HG03064 (cell line): ENCODE data around the gene RNF113B.

Source experiments
- ATAC-seq: cut with Tn5 transposase; IDR thresholded peaks from one replicate; pipeline ENCODE4 v1.9.1; 2021; ENCODE audit warnings: low read depth; ENCODE audit not compliant: unreplicated experiment

Gene RNF113B

DNA sequence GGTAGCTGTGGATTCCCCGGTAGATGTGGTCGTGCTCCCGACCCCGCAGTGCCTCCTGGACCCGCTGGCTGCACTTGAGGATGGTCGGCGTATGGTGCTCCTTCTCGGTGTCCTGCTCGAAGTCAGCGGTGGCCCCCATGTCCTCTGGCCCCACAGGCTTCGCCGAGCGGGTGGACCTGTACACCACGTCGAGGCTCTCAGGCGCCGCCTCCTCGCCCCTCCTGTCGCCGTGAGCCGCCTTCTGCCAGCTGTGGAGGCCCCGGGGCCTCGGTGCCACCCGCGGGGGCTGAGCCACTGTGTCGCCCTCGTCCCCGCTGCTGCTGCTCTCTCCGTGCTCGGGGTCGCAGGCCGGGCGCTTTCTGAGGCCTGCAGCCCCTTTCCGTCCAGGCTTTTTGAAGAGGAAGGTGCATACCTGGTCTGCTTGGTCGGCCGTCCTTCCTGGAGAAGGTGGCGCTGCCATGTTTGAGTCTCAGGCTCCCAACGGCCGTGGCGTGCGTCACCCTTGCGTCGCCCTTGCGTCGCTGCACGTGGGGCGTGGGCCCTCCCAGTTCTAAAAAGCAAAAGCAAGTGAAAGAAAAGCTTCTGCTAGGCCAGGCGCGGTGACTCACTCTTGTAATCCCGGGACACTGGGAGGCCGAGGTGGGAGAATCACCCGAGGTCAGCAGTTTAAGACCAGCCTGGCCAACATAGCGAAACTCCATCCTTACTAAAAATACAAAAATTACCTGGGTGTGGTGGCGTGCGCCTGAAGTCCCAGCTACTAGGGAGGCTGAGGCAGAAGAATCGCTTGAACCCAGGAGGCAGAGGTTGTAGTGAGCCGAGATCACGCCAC lies at the start of gene RNF113B:
Gene RNF113B, minus strand, starts transcription at position 493 of the 832 bp plus-strand sequence. Its CDS starts 33 bp downstream, at position 460.
- ATAC-seq = no peak

DNA sequence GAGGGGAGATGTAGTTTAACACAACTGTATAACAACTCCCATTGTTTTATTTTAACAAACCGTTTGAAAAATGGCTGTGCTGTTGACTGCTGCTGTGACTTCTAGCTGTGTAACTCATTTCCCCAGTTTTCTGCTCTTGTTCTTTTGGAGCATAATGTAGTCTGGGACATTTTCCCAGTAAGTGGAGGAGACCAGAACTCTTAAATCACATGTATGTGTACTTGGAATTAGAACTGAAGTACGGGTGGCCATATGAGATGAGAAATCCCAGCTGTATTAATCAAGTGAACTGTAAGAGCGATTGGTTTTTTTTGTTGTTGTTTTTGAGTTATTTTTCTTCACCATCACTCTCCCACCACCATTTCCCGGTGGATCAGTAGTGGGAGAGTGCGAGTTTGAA lies 49.4 kb upstream of the RNF113B start:
- no peak for ATAC-seq

DNA sequence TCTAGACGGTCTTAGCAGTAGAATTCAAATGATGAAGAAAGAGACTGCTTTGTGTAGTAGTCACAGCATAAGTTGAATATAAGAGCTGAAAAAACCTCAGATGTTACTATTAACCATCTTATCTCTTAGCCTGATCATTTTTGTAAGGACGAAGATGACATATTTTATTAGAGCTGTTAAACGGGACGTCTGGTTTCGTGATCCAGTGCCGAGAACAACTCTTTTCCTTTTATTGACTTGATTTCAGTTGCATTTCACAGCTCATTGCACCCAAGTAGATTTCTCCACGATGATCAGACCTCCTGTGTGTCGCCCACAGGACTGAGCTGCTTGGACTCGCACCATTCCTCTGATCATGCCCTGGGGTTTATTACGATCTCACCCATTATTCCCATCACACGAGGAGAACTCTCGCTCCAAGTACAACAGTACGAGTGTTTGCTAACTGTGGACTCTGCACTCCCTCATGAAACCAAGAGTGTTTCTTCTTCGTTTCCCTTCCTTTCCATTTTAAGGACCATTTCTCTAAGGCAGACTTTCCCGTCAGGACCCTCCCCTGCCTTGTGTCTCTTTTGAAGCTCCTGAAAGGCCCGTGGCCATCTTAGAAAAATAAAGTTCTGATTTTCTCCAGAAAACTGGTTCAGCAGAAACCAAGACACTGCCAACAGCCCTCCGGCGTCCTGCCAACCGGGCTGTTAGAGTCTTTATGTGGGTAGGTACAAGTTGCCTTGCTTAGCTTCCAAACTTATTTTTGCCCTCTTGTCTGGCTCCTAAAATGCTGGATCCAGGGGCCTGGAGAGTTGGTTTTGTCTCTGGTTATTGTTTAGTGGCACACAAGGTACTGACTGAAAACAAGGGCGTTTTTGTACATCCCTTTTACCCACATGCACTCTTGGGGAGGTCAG lies 48.2 kb upstream of the RNF113B start:
- ATAC-seq = no peak

DNA sequence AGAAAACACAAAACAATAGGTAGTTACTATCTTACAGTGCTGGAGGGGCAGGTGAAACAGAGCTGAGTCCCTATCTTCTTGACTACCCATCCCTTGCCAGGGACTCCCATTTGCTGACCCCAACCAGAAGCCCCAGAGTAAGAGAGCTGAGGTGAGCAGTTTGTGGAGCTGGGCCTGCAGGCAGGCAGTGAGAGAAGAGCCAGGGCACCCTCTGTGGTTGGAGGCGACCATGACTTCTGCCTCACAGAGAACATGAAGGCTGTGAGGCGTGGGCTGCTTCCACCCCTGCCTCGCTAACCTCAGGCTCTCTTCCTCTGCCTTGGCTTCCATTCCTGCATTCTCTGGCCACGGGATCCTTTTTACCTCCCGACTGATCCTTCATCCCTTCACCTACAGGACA lies 47.5 kb upstream of the RNF113B start:
- ATAC-seq = no peak

DNA sequence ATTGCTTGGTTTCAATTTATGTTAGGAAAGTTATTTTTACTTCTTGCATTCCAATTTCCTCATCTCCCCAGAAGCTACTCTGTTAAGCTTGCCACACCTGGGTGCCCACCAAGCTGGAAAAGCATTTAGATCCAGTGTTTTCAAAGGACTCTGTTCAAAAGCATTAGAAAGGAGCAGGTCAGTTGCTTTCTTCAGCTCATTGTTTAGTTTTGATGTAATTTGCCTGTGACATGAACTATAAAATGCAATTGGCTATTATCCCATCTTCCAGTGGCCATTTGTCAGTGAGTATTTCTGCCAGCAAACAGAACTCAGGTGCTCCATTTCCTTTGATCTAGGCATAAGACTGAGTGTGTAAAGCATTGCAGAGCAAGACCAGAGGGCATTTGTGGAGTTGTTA lies 46.7 kb upstream of the RNF113B start:
- no peak for ATAC-seq

DNA sequence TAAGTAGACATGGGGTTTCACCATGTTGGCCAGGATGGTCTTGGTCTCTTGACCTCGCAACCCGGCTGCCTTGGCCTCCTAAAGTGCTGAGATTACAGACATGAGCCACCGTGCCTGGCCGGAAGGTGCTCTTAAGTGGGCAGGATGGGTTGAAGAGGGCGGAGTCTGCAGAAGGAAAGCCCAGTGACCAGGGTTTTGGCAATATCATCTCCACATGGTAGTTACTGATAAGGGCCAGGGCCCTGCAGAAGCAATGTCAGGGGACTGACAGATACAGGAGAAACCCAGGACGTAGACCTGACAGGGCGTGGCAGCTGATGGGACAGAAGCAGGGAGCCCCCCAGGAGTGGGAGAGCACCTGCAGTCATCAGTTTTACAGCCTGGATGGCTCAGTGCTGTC lies 45.7 kb upstream of the RNF113B start:
- ATAC-seq = no peak

DNA sequence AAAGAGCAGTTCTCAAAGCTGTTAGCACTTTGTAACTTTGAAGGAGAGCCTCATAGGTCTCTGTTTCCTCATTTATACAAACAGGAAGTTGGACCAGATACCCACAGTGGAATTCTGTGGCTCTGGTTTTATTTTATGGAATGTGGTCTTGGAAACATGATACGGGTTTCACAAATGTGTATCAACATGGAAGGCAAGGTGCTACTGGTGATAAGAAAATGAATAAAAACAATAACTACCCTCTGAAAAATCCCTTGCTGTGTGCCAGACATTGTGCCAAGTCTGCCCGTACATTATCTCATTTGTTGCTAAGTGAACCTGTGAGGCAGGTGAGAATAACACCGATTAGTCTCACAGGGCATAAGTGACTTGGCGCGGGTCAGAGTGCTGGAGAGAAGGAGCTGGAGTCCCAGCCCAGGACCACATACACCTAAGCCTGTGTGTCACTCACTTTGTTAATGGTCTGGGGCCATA lies 45.0 kb upstream of the RNF113B start:
- no peak for ATAC-seq

DNA sequence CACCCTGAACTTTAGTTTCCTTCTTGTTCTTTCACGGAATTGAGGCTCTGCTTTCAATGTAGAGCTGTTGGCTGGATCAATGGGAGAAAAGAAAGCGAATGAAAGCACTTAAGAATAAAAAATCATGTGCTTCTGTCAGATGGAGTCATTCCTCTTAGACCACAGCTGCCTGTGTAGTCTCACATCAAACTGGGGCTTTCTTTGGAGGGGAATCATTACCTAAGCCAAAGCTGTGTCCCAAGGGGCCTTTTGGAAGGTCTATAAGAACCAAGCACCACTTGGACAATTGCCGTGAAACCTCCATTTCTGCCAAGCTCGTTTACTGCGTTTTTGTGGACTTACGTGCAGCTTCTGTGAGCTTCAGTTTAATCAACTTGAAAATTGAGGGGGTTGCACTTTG lies 44.2 kb upstream of the RNF113B start:
- no peak for ATAC-seq

DNA sequence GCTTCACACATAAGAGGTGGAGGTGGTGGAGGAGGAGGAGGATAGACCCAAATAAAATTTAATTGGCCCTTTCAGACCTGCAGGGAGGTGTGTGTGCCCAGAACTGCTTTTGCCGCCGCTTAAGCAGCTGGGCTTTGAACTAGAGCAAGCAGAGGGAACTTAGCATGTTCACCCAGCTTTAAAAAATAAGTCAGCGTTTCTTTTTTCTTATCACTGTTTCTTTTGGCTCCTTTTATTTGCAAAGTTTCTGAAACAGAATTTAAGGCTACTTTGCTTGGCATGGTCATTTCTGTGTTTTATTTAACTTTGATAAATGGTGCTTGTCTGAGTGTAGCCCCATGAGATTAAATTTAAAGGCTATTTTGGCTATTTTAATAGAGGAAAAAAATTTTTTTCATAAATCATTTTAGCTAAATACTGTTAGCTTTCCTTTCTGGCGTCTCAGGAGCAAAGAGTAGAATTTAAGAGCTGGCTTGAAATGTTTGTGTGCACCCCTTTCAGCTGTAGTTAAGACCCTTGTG lies 43.3 kb upstream of the RNF113B start:
- ATAC-seq = no peak

DNA sequence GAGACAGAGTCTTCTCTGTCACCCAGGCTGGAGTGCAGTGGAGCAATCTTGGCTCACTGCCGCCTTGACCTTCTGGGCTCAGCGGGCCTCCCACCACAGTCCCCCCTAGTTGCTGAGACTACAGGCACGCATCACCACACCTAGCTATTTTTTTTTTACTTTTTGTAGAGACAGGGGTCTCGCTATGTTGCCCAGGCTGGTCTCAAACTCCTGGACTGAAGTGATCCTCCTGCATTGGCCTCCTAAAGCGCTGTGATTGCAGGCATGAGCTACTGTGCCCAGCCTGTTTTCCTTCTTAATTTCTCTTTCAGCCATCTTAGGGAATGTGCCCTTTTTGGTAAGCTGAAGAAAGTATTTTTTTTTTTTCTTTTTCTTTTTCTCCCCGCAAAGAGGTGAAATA lies 42.6 kb upstream of the RNF113B start:
- no peak for ATAC-seq

DNA sequence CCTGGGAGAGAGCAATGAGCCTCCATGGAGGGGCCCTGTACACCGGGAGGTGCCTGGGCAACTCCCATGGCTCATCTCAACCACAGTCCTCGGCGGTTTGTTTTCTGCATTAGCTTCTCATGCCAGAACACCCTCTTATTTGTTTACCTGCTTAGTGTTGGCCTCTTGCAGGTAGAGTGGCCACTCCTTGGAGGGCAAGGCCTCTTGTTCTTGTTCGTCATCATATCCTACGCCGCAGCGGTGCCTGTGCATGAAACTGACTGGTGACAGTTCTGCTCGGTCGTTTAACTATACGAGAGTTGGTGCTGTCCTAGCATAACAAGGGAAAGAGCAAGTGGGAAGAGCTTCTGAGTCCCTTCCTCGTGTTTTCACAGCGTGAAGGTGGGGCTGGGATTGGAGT lies 40.5 kb upstream of the RNF113B start:
- no peak for ATAC-seq

DNA sequence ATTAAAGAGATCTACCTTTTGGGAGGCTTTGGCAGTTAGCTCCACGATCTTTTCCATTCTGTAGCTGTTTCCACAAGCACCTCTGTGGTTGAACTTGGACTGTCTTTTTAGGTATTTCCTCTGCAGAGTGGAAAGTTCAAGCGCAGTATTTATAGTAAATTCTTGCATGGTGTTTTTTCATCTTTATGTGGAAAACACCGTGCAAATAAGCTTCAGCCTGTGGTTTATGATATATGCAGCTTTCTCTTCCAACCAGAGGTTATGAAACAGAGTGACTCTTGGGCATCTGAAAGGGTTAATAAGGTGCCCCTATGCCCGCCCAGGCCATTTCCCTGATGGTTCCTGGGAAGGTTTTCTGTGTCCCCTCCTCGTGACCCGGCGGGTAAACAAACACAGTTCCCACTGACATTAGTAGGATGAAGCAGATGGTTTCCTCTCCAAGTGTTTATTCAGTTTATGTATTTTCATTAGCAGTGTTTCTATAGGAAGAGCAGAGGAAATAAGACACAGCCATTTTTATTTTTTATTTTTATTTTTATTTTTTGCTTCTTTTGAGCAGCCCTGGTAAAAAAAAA lies 39.7 kb upstream of the RNF113B start:
- ATAC-seq = no peak

DNA sequence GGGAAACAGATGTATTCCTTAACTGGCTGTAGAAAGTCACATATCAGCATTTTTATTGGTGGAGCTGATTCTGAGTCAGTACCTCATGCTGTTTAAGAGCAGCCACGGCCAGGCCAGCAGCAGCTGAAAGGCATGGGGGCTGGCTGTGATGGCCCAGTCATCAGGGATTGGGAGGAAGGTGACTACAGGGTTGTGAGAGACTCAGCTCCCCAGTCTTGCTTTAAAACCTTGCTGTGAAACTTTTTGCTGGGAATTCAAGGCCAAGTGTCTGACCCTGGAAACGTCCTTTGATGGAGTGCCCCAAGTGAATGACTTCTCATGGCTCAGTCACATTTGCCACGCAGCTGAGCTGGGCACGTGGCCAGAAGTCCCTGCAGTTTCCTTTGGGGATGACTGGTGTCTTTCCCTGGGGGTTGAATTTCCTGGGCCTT lies 39.1 kb upstream of the RNF113B start:
- ATAC-seq = no peak

DNA sequence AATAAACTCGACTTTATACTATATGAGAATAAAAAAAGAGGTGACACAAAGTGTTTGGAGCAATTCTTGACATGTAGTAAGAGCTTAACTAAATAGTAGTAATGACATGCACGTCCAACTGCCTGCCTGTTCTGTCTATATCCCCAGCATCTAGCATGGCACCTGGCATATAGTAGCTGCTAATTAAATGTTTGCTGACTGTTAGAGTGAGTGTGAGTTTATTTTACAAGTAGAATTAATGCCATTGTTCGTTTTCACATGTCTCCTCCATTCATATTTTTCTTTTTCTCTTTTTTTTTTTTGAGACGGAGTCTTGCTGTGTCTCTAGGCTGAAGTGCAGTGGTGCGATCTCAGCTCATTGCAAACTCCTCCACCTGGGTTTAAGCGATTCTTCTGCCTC lies 38.4 kb upstream of the RNF113B start:
- no peak for ATAC-seq

DNA sequence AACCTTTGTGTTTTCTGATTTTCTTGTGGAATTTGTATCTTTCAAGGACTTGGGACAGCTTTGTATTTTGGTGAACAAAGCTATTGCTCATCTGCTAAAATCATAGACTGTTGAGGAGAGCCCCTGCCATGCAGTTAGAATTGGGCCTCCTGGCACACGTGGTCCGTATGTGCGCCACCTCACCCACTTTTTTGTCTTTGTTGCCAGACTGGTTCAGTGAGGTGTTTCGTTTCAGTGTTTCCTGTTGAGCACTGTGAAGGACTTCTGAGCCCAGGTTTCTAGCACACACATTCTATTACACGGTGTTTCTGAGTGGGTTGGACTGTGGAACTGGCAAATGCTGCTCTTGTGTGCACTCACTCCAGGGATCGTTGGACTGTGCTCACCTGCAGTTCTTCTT lies 37.6 kb upstream of the RNF113B start:
- ATAC-seq = no peak

DNA sequence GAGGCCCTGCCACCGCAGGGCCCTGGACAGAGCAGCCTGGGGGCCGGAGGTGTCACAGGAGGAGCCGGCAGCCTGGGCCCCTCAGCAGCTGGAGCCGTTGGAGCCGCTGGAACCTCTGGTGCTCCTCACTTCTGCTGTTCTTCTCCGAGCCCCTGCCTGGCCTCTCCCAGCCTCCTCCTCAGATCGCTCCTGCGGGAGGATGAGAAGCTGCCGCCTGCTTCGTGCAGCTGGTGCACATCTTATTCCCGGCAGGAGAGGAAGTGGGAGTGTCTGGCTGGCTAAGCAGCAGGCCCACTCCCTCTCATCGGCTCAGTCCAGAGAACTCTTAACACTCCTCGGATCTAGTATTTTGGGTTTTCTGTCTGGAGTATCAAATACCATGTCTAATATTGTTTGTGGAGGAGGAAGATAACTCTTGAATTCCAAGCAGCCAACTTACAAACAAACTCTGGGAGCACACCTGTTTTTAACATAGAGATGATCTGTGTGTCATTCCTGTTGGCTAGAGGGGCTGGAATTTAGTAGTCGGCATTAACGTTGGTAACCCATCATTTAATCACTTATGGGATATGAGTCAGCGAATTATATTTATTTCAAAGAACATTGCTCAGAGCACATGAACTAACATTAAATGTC lies 37.1 kb upstream of the RNF113B start:
- no peak for ATAC-seq

DNA sequence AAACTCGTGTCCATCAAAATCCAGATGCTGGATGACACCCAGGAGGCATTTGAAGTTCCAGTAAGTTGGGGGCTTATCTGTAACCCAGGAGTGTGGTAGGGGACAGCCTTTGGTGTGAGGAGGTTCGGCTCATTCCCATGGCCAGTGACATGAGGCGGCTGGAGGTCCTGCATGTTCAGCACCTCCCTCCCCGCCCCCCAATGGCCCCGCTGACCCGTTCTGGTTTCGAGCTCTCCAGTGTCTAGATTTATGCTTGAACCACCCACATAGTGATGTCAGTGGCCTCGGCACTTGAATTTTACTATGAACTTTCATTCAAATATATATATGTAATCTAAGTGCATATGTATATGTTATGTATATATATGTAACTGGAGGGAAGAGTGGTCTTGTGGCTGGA lies 36.3 kb upstream of the RNF113B start:
- ATAC-seq = no peak

DNA sequence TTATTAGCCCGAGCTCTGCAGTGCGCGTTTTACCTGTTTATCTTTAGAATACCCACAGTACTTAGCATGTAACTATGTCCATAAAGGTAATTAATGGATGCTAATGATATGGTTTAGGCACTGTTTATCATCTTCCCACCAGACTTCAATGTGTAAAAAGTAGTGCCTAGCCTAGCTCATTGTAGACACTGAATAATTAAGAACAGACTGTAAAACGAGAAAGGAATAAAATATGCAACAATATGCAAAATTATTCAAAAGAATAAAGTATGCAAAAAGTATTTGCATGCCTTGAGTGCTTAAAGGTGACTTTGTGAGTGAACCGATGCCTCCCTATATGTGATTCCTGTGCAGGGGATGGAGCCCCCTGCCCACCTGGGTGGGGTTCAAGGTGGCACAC lies 35.7 kb upstream of the RNF113B start:
- no peak for ATAC-seq

DNA sequence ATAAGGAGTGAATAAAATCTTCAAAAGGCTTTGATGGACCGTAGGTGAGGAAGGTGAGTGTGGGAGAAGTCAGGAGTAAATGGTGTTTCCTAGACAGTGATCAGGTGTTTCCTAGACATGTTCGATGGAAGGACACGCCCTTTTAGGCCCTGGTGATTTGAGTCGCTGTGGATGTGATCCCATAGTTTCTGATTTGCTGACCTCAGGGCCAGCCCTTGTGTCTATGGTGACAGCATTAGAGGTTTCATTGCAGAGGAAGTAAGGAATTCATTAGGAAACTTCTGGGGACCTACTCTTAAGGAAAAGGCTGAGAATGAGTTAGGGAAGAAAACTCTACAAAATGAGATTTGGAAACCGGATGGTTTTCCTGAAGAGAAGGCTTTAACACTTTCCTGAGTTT lies 31.5 kb upstream of the RNF113B start:
- no peak for ATAC-seq

DNA sequence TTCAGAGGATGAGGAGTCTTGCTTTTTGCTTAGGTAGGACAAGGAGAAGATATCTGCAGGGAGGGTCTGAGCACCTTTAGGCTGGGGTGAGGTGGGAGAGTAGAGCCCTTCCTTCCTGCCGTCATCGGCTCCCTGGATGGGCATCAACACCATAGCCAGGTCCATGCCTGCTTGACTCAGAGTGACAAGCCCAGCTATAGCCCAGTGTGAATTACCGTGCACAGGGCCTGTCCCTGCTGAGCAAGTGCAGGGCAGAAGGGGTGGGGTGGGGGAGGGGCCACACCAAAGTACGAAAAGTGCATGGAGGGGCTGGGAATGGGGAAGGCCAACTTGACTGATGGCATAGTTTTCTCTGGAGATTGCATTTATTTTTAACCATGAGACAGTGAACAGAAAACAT lies 30.3 kb upstream of the RNF113B start:
- no peak for ATAC-seq
